HG03135 (cell line): ENCODE data around the gene SH3RF1.

ENCODE experiments used
- ATAC-seq: cut with Tn5 transposase; IDR thresholded peaks from one replicate; pipeline ENCODE4 v1.9.1; 2021; ENCODE audit warnings: mild to moderate bottlenecking, moderate library complexity; ENCODE audit not compliant: unreplicated experiment

The SH3RF1 gene

DNA sequence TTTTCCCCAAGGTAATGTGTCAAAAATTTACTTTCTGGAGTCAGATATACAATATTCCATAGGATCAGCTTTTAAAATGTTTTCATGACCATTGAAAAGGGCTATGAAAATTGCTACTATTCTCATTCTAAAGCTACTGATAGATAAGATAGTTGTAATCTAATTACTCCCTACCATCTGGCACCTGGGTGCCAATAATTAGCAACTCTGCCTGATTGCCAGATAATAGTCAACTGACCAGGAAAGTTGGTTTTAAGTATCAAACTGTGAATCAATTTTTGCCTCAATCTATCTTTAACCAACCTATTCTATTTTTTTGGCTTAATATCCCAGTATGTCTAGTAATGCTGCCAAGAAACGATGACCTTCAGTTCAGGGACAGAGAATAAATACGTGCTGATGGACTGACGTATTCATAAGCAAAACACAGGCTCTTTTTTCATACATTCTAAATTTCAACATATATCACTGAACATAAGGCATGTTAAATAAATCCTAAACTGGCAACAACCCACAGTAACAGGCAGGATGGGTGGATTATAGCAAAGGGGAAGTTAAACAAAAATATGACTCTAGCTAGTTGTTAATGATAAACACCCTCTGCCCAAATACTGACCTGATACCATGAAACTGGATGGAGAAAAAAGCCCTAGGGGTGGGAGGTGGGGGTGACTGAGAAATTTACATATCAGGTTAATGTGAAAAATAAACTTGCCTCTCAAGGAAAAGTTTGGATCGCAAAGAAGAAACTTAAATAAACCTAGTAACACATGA lies 18.2 kb downstream of the SH3RF1 start:
- peak; percentile 76 for ATAC-seq

DNA sequence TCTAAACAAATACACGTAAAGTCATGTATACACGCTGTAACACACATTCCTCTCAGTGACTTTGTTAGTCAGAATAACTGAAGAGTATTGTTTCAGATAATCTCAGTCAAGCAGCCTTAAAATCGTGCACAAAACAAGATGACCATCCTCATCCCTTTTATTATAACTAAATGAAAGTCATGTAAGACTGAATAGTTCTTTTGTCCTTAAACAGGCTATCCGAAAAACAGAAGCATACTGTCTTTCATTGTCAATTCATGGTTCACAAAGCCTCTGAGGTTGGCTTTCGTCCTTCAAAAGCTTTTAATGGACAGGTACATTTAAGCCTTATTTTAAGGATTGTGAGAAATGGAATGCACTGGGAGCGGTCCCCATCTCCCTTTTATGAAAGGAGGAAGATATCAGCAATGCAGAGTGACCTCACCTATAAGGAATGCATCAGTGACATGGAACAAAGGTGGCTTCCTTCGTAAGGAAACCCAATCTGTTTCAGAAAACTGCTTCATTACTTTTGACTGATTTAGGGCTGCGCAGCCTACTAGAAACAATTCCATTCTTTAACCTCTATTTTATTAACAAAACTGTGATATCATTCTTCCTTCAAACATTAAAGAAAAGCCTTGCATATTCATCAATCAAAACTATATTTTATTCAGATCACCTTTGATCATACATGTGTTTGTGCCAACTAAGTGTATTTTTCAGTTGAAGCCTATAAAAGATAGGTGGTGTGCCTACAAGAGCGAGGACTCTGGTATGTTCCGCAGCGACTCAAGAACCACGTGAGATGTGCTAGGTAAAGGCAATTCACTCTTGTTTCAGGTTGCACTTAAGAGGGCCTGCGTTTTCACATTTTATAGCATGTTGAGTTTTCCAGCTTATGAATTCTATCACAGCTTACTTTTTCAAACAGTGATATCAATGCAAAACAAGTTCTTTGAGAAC lies 19.2 kb downstream of the SH3RF1 start:
- no peak for ATAC-seq

DNA sequence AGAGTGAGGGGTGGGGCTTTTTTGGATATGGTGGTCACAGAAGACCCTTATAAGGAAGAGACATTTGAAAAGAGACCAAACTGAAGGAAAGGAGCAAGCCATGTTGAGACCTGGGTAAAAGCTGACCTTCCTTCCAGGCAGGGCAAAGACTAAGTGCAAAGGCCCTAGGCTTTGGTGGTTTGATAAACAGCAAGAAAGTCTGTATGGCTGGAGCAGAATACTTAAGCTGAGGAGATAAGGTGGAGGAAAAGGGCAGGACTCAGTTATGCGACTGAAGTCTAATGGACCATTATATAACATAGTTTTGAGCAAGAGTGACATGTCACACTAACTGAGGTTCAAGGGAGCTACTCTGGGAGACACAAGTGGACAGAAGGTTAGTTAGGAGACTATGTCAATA lies 20.0 kb downstream of the SH3RF1 start:
- ATAC-seq = no peak

DNA sequence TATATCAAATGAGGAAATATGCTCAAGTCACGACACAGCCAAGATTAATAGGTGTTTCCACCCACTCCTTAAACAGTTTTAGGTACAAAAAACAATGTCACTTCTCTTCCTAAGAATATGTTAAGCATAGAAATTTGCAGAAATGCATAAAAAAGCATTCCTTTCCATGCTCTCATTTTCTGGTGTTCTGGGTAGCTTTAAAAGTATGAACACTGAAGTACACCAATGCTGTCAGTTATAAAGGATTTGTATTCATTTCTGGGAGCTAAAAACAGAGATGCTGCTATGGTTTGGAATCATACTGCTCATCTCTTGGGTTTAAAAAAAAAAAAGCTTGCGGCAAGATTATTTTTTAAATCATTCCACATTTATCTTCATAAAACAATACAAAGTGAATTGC lies 20.8 kb downstream of the SH3RF1 start:
- ATAC-seq = no peak

DNA sequence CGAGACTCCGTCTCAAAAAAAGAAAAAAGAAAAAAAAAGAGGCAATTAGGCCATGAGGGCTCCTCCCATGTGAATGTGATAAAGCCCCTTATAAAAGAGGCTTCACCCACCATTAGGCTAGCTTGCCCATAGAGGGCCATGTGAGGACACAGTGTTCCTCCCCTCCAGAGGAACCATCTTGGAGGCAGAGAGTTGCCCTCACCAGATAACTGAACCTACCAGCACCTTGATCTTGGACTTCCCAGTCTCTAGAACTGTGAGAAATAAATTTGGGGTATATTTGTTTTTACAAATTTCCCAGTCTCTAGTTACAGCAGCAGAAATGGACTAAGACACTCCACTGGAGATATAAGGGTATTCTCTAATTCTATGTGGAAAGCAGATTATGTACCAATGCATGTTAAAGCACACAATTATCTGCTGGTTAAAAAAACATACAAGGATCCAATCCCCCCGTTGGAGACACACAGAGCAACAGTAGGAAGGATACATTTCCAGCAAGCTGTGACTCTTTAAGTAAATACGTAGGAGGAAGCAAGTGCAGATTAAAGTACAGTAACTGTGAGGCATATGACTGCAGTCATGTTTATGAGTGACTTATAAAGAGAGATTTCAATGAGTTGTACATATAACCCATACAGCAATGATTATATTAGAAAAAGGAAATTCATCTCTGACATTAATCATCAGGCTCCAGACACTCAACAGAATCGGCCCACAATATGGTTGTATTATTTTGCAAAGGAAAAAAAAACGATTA lies 21.4 kb downstream of the SH3RF1 start:
- peak; percentile 75 for ATAC-seq

DNA sequence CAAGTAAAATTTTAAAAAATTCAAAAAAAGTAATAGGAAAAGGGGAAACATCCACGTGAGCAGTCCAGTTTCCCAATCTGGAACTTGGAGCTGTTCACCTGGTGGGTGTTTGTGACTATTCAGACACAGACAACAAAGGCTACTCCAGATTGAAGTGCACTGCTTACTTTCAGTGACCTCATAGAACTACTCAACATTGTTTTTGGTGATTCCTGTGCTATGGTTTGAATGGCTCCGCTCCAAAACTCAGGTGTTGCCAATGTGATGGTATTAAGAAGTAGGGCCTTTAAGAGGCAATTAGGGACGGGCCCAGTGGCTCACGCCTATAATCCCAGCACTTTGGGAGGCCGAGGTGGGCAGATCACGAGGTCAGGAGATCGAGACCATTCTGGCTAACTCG lies 22.1 kb downstream of the SH3RF1 start:
- ATAC-seq = no peak

DNA sequence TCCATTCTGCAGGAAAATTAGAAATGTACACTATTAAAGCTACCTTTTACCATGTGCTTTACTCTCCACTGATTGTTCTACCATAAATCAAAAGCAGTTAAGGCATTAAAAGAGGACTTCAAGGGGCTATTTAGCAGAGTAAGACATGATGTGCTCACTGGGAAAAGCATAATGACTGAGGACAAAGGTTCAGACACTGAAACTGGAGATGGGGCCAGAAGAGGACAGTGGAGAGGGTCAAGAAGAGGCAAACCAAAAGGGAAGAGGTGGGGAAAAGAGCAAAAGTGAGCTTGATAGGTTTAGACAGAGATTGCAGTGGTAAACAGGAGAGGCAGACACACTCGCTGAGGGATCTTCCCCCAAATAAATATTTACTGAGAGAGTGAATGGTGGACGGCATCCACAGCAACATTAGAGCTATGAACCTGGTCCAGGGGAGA lies 23.8 kb downstream of the SH3RF1 start:
- ATAC-seq = no peak

DNA sequence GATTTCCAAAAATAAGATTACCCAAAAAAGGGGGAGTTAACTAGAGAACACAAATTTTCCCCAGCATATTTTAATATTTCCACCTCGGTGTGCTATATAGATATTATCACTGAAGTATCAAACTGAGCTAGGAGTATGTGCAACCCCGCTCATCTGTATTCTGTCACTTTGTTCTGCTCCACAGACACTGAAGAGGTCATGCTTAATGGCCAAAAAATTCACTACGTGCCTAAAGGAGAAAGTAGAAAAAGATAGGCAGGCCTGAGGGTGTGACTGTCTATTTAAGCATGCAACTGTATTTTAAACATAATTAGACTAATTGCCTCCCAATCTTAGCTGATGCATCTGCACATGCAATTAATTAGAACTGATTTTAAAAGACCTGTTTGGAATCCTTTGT lies 24.5 kb downstream of the SH3RF1 start:
- ATAC-seq = no peak

DNA sequence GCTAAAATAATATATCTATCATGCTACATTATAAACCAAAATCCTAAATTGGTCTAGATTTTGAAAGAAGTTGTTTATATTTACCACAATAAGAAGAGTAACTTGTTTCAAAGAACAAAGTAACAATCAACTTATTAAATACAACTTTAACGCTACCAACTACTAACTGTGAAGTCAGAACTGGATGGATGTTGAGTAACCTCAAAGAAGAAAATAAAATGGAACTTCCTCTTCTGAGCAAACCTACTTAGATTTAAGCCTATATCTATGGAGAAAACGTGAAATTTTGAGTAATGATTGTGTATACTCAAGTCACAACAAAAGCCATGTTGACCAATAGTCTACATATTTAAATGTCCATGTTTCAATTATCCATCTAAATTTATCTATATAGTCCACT lies 25.7 kb downstream of the SH3RF1 start:
- no peak for ATAC-seq

DNA sequence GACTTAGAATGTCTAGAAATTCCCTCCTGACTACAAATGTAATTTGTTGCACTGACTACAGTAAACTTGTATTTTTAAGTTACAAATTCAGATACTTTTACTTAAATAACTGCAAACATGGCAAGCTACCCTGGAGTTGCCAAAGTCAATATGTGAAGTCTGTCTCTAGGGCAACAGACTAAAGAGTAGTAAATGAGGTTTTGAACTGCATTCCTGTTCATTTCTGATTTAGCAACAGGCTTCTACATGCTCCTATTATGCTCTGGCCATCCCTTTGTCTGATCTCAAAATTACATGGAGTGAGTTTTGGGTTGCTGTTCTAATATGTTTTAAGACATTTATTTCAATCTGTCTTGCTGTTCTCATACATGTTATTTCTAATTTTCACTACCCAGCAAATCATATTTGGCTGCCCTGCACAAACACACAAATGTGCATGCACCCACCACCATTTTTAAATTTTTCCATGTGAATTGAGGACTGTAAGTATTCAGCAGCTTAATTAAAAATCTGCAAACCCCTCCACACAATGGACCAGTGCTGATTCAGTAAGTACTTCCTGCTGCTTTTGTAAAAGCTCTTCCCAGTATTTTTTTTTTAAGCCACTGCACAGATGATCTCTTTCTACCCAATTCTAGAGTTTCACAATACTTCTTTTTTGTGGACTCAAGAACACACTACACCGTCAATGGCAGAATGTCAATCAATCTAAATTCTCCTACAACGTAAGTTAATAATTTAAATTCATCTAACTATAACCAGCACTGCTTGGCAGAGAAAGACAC lies 26.7 kb downstream of the SH3RF1 start:
- ATAC-seq = no peak

DNA sequence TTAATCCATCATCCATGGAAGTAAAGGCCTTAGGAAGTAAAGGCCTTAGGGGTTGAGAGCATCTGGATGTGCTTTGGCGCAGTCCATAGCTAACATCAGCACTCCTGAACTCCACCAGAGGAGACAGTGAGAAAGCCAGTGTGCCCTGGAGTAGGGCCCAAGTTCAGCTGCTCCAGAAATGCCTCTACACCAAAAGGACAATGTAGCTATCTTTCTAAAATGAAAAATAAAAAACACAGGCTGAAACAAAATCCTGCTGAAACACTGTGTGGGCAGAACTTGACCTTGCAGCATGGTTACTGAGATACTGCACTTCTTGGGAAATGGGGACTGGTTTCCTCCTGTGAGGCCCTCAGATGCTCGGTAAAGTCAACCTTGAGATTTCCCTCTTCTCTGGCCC lies 29.3 kb downstream of the SH3RF1 start:
- no peak for ATAC-seq

DNA sequence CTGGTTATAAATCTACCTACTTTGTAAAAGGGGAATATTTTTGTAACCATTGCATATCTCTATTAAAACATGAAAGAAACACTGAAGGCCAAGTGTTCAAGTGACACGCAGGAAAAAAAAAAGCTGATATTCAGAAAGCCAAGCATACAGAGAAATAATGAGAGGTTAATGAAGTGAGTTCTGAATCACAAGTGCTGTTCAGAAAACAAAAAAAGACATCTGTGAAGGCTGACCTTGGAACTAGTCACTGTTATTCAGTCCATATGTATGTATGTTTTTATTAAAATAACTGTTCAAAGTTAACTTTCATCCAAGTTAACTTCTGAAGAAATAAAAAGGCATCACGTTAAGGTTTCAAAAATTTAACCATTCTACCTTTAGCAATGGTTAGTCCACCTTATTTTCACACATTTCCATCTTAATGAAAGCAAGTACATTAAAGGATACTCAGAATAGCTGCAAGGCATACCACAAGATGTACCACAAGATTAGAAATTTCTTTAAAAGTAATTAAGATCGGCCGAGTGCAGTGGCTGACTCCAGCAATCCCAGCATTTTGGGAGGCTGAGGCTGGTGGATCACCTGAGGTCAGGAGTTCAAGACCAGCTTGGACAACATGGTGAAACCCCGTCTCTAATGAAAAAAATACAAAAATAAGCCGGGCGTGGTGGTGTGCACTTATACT lies 31.4 kb downstream of the SH3RF1 start:
- no peak for ATAC-seq

DNA sequence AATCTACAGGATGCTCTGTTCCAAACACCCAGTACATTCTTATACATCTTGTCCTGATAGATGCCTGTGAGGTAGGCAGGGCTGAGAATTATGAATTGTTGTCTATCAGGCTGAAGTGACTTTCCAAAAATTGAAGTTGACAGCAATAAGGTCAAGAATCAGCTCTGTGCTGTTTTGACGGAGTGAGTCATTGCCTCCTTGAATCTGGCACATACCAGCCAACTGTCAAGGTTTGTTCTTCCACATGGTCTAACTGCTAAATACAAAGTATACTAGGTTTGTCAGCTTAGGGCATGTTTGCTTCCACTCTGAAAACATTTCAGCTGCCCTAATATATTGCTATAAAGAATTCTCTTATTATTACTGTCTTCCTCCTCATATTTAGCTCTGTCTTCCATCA lies 32.3 kb downstream of the SH3RF1 start:
- no peak for ATAC-seq

DNA sequence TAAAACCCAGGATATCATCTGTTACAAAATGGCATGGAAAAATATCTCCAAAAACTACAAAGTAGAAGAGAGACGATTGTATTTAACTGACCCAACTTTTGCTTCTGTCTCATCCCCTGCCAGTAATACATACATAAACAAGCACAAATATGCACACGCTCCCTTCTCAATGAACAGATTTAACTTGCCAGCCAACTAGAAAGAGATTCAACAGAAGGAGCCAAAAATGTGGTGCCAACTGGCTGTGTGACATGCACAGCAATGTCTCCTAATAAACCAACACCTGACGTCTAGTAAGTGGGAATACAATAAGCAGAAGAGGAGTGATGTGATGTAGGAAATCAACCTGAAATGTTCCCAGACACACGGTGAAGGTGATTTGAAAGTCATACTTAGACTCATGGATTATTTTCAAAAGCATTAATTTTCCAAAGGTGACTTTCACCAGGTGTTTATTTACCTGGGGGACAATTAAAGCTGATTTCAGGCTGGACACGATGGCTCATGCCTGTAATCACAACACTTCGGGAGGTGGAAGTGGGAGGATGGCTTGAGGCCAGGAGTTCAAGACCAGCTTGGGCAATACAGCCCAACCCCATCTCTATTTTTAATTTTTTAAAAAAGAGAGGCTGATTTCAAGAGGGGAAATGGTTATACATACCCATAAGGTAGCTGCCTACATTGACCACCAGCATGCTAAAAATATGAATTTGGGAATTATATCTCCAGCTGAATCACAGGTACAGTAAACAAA lies 33.7 kb downstream of the SH3RF1 start:
- no peak for ATAC-seq

DNA sequence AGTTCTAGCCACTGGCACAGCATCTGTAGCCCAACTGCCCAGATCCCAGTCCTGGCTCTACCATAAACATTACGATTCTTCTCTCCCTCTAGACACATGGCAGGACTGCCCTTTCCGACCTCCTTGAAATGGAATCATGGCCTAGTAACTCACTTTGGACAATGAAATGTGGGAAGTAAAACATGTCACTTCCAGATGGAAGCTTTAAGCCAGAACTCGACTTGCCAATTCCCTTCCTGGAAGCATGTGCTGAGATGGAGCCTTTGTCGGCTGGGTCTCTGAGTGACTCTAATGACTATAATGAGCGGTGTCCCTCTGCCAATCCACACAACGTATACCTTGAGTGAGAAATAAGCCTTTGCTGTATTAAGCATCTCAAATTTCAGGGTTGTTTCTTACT lies 34.7 kb downstream of the SH3RF1 start:
- no peak for ATAC-seq

DNA sequence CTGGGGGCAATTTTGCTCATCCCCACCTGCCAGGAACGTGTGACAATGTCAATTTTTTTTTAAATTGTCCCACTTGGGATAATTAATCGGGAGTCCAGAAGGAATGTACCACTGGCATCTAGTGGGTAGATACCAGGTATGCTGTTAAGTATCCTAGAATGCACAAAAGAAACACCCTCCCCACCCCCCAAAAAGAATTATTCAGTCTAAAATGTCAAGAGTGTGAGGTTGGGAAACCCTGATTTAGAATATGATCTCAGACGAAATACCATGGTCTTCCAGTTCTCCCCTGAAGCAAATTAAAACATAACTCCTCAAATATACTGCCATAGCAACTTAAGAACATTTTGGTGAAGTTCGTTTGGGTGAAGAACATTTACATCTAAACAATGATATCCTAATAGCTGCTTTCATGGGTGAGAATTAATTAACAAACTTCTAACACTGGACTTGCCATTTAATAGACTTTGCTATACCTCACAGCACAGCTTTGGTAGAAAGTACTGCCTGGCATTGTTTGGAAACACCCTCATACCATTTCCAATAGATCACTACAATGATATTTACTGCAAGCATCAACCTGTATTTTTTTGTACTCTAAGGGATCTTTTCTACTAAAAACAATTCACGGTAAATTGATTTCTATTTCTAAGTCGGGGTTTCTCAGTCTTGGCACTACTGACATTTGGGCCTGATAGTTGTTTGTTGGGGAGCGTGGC lies 36.5 kb downstream of the SH3RF1 start:
- no peak for ATAC-seq

DNA sequence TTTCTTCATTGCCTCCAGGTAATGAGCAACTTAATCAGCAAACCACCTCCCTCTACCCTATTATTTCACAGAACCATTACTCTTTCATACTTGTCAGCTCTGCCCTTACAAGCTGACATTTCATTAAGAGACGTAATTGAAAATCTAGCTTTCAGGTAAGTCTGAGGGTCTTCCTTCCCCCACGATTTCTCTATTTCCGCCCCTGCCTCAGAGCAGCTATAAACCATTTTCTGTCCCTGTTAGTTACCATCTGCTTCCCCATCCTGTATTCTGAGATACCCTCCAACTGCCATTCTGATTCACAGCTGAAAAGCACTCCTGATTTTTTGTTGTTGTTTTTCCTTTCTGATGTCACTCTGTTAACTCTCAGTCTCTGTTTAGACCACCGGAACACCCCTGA lies 37.1 kb downstream of the SH3RF1 start:
- no peak for ATAC-seq

DNA sequence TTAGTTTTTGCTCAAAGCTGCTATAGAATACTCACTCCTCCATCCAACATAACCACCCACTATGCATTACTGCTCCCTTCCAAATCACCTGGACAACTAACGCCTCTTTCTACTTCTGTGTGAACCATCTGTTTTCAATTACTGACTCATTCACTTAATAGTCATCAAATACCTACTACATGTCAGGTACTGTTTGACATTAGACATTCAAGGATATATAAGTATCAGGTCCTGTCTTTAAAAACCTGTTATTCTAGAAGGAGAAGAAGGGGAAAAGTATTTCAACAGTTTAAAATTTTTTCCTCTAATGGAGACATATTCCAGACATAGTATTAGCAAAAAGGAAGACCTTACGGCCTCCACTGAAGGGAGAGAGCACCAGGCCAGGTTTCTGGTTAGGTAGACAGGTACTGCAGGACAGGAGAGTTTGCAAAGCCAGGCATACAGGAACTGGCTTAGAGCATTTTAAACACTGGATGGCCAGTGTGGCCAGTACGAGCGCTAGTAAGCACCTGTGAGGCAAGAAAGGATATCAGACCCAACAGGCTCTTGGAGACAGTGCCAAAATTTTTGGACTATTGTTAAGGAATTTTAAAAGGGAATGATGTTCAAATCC lies 39.0 kb downstream of the SH3RF1 start:
- no peak for ATAC-seq
